Fibroblast of skin of scalp (primary cell): ENCODE results near the gene PFKFB2. TPM values are rescaled to one million over a fixed set of nuclear protein-coding genes. Genes with fewer than 3 reads are reported as not detected.

Experiments used
- DNase-seq: peaks from one replicate; pipeline ENCODE4 v3.0.0-alpha.2; 2013
- polyA plus RNA-seq, 2 experiments: library from polyadenylated mRNA; unstranded; fragments of 120-200 nt; gene quantifications; one replicate each; pipeline ENCODE4 v1.2.1, GENCODE V29; 2013; ENCODE audit not compliant: insufficient read length in 2 of 2

Gene PFKFB2
- polyA plus RNA-seq (2013, experiment 1 of 2; ENCODE audit: insufficient read length), result 2.8 TPM
- polyA plus RNA-seq (2013, experiment 2 of 2; ENCODE audit: insufficient read length), result 3.2 TPM

DNA sequence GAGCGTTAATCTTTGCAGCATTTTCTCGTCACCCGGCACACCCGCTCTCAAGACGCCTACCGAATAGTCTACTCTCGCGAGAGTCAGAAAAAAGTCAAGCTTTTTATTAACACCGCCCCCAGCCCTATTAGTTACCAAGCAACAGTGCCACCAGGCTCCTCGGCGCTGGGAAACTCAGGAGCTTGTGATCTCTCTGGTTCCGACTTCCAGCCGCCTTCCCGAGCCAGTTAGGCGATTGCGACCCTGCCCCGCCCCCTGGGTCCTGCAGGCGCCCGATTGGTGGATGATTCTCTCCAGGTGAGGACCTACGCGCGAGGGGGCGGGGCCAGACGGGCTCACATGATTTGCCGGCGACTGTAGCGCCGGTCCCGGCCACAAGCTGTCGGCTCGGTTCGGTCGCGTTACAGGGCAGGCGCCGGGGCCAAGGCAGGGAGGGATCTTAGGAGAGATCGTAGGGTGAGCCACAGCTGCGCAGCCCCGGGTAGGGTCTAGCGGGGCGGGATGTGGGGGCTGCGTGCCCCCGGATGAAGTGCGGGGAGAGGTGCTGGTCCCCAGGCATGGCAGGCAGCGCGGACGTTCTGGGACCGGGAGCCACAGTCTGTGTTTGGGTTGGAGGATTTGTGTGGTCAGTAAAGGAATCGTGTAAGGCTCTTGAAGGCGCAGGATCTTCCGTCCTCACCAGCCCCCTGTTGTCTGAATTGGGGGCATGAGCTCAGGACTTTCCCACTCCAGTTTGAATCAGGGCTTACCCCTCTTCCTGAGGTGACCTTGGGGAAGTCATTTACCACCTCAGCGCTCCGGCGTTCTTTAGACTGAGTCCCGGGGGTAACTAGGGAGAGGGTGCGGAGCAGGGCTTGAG is at the start of gene PFKFB2:
Gene PFKFB2, plus strand, starts transcription at position 365 of the 859 bp plus-strand sequence. CDS start 1,443 bp downstream, outside the sequence.
- DNase-seq, result peak; percentile 92

DNA sequence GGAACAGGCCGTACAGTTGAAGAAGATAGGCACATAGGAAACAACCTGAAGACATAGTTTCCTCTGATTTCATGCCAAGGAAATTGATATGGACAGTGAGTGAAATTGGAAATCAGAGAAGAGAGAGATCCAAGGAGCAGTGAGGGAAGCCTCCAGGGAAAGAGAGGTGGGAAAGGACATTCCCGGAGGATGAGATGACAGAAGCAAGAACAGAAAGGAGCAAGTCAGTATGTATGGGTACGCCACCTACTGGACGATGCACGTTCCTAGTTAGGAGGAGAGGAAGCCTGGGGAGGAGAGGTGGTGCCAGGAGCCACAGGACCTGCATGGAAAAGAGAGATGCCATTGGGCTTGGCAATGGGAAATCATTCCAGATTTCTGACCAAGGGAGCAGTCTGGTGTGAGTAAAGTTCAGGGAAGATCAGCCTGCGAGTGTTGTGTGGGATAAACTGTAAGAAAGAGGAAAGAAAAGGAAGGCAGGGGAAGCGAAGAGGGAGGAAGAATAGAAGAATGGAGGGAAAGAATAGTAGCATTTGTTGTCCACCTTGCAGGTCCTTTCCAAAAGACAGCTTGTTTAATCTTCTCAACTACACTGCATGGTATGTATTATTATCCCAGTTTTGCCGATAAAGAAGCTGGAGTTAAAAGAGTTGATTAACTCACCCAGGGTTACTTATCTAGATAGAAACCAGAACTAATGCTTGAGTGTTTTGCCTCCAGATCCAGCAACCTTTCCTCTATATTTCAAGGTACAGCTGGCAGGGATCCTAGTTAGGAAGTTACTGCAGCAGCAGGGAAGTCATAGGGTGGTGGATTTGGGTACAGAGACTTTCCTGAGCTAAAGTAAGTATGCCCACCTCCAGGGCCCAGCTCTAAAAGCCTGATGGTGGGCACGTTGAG is 47.9 kb upstream of the PFKFB2 start:
- peak; percentile 77 for DNase-seq

DNA sequence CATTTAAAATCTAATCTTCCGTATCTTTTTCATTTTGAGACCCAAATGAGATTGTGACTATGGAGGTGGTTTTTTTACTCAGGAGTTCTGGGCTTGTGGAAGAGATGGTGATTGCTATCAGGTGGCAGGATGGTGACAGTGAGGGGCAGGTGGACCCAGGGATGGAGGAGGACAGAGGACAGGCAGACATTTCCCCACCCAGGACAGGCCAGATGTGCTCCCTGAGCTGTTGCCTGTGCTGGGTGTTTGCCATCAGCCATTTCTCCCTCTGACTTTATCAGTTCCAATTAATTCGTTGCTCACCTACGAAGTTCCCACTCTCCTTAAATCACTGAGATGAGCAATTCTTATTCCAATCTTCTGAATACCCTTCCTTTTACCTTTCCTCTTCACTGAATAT is 47.0 kb upstream of the PFKFB2 start:
- DNase-seq, result no peak

DNA sequence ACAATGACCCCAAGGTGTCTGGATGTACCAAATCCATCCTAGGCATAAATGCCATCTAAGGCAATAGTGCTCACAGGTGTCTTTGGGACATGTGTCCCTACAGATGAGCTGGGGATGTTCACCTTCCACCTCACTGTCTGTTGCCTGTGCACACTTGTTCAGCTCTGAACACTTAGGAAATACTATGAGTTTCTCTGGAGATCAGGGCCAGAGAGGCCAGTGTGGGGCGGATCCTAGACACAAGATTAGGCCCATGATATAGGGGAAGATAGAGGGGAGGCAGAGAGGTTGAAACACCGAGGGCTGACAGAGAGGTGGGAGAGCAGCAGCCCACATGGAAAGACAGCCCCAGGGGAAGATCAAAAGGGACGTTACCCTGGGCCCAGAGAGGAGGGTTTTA is 46.2 kb upstream of the PFKFB2 start:
- no peak for DNase-seq

DNA sequence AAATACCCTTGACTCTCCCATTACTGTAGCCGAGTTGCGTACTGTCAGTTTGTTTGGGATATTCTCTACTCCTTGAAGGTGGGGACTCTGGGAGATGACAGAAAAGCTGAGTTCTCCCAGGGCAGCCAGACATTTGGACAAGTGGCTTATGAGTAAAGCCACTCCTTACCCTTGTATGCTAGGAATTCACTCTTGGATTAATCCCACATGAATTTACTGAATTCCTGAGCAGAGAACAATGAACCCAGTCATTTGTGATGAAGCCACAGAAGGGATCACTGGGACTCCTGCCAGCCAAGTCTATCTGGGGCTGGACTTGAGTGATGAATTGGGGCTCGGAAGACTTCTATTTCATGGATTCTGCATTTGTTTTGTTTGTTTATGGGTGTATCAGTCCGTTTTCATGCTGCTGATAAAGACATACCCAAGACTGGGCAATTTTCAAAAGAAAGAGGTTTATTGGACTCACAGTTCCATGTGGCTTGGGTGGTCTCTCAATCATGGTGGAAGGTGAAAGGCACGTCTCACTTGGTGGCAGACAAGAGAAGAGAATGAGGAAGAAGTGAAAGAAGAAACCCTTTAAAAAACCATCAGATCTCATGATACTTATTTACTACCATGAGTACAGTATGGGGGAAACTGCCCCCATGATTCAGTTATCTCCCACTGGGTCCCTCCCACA is 45.6 kb upstream of the PFKFB2 start:
- DNase-seq, result peak; percentile 96

DNA sequence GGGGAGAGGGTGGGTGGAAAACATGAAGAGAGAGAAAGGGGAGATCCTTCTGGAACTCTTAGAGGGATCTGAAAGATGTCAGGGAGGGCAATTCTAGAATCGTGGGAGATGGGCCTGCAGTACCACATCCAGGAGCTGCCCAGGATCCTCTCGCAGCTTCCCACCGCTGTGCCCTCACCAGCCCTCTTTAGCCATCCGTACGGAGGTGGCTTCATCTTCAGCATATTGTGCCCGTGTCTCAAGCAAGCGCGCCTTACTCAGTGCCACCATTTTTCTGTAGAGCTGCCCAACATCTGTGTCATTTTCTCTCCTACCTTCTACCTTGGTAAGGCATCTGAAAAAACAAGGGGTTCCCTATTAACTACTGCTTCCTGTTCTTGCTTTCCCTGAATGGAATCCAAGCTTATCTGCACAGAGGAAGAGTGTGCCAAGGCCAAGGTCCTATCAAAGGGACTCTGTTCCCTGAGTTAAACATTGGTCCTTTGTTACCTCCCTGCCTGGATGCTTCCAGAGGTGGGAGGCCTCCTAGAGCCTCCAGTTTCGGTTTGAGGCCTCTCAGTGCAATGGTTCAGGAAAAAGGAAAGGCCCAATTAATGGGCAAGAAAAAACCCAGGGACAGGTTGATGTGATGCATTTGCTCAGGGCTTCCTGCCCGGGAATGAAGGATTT is 43.8 kb upstream of the PFKFB2 start:
- no peak for DNase-seq

DNA sequence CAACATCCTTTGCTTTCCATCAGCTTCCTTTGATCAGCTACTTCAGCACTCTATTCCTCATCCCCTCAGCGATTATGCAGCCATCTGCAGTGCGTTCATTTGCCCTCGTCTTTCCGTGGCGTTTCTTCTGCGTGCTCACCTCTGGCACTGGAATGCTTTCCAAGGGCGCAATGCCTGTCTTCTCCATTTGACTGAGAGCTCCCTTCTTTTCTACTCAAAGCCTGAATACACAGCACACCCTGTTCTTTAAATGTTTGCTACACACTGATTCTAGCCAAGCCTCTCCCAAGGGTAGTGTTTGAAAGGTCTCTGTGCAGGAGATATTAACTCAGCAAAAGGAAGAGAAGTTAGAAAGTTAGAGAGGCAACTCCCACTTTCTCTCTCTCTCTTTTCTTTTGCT is 43.1 kb upstream of the PFKFB2 start:
- no peak for DNase-seq

DNA sequence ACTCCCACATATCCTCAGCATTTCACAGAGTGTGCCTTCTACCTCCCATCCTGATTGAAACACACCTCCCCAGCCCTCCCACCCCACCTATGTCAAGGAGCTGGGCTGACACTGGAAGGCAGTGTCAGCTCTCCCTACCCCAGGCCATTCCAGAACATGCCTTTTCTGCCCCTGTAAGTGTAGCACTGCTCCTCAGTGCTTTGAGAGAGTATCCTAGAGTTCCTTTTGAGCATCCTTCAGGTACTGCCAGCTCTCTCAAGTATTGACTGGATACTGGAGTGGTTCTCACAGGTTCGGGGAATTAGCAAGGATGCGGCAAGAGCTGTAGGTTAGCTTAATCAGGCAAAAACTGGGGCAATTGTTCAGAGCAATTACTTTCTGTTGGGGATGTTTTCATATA is 42.3 kb upstream of the PFKFB2 start:
- no peak for DNase-seq

DNA sequence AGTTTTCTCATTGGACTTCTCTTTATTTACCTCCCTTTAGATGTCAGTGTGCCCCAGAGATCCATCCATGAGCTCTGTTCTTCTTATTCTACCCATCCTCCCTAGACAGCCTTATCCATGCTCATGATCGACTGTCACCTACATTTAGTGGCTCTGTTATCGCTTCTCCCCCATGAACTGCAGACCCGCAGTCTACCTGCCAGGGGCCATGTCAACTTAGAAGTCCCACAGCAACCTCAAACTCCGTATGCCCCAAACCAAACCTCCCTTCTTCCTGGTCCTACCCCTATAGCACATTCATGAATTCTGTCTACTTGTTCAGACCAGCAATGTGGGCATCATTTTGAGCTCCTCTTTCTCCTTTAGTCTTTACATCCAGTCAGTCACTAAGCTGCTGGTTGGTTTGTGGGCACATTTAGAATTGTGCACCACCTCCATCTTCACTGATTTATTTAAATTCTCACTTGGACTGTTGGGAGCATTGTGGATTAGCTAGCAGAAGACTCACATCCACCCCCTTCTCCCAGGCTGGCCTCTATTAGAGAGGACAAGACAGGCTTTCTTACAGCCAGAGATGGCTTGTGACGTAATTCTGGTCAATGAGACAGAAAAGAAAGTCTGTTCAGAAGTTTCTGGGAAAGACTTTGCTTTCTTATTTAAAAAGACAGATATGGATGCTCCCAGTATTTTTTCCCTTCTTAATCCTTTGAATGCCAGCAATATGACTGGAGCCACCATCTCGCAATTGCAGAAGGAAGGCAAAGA is 39.6 kb upstream of the PFKFB2 start:
- DNase-seq, result no peak

DNA sequence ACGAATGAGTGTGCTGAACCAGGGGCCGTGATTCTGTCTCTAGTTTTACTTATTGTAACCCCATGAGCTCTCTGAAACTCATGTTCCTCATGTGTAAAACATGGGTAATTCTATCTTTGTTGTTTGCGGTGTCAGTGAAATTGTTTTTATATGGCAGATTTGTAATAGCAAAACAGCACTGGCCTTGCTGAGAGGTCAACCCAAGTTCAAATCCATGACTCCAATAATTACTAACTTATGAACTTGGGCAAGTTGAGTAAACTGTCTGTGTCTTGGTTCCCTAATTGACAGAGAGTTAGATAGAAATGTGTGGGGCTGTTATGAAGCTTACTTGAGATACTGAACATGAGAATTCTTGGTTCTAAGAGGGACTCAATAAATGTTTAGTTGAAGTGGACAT is 38.3 kb upstream of the PFKFB2 start:
- no peak for DNase-seq

DNA sequence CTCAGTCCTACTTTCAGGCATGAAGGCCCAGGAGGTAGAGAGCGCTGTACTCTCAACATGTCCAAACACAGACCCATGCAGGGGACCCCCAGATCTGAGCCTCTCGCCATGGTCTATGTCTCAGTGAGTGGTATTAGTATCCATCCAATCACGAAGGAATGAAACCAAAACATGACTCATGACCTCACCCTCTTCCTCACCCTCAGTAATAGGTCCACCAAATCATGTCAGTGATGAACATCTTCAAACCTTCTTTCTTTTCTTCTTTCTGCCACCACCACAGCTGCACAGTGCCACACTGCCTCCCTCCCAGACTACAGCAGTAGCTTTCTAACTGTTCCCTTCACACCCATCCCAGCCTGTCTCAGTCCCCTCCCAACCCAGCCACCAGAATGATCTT is 37.3 kb upstream of the PFKFB2 start:
- DNase-seq, result no peak

DNA sequence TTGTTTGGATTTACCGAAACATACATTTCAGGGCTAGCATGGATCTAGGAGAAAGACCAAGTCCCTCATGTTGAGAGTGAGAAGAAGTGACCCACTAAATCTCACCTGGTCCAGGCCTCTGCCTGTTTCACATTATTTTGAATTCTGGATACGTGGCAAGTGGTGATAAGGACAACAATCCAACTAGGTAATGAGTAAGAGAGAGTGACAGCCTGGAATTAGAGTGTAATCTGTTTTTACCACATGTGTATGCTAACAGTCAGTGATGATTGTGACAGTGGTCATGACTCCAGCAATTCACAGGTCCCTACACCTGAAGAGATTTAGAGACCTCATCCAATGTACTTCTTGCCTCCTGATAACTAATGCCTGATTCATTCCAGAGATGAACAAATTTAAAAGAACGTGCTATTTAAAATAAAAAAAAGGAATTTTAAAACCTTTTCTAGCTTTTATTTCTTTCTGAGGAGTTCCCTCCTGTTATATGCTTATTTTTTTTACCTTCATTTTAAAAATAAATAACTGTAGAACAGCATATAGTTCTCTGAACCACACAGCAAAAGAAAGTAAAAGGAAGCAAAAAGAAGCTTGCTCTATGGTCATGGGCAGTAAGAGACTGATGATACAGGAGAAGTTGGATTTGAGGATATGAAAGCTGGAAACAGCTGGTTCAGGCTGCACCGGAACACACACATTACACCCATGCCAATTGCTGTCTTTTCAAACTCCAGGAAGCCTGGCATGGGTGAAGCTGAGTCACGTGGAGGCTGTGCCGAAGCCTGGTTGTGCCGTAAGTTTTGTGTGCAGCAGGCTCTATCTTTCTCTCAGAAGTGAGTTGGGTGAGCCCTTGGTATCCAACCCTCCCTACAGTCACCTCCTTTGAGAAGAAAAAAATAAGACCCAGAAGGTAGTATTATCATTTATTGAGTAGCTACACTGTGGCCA is 35.2 kb upstream of the PFKFB2 start:
- DNase-seq, result no peak

DNA sequence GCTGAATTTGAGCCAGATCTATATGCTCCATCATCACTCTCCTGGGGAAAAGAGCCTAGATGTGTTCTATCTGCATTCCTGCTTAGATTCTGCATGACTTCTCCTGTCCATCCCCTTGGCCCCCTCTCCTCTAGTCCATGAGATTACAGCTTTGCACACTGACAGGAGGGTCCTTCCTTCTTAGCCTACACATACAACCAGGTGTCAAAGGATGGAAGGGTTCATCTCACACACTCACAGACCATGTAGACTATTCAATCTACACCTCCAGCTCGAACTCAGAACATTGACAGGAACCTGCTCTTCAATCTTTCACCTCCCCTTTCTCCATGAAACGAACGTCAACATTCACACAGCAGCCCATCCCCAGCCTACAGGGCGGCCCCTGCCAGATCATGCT is 34.4 kb upstream of the PFKFB2 start:
- no peak for DNase-seq

DNA sequence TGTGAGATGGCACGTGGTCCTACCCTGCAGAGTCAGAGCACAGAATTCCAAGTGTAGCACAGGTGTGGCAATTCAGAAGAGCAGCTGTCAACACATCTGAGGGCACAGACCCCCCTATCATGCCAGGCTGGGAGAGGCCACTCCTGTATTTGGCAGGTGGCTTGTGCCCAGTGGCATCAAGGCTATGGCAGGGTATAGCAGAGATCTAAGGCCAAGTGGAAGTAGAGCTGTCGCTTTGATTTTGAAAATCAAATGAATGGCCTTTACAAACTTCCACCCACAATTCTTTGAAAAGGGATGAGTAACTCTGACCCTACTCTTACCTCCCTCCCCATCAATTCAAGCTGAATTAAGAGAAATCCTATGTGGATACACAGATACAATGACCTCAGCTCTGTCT is 33.9 kb upstream of the PFKFB2 start:
- DNase-seq, result no peak

DNA sequence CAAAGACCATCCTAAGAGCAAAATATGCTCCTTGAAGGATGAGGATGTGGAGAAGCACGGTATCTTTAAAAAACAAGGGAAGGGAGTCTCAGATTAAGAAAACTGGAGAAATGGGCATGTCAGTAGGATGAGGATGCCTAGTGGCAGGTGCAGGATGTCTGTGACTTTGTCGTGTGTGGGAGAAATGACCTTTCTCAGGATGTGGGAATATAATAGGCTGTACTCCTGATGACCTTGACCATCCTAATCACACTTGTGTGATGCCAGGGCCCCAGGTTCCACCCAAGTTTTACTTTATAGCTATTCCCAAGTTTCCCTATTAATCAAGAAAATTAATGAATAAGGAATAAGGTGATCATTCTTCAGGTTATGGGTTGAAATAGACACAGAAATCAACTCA is 33.4 kb upstream of the PFKFB2 start:
- no peak for DNase-seq

DNA sequence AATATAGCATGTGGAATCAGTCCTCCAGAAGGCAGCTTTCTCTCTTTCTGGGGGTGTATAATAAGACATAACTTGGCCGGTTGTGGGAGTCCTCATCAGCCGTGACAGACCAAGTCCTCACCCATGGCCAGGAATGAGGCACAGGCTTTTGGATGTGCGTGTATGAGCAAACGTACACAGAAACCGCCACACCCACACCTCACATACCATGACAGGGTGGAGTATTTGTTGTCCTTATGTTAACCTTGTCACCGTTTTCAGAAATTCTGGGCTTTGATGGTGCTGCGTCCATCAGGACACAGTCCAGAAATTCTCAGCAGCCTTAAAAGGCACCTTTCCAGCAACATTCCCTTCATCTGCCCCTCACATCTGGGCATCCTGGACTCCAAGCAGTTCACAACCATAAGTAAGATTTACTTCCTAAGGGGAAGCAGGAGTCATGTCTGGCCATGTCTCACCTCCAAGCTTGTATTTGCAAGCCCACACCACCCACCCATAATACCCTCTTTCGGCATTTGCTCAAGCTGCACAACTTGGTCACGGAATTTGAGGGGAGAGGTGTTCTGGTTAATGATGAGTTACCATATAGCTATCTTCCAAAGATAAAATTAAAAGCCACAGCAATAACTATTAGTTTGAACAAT is 32.9 kb upstream of the PFKFB2 start:
- DNase-seq, result no peak

DNA sequence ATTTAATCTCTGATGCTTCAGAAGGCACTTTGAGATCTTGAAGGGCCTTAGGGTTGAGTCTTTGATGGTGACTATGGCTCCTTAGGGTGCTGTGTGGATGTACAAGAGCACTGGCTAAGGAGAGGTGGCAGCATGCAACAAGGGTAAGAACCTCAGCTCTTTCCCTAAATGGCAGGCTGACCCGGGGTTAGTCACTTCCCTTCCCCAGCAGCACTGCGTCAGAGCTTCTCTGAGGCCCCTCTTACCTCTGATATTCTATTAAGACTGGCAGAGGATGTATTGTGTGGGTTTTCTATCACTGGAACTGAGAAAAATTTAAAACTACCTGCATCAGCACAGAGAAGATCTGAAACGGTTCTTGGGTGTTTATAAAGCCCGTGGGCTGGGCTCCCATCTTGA is 32.4 kb upstream of the PFKFB2 start:
- DNase-seq, result no peak

DNA sequence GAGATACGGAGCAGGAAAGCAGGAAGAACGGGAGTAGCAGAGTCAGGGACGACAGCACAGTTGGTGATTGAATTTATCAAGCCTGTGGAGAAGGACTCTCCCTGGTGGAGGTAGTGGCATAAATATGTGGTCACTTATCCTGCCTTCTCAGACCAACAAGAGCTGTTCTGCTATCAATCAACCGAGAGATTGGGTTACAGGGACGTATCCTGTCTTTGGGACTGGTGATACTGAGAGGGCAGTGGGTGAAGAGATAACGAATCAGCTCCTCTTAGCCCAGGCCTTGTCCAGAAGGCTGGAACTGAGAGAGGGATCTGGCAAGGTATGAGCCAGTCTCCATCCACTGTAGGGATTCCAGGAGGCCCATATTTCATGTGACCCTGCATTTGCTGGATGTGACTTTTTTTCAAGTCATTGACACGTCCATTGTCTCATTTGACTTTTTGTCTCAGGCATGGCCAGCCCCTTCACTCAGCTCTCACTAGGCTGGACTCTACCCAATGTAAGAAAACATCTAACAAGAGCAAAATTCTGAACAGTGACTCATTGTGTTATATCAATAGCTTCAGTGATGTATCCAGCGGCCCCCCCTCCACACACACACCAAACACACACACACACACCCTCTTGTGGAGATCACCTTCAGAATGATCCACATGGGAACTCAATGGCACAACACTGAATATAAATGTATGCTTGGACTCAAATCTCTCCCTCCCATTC is 31.8 kb upstream of the PFKFB2 start:
- DNase-seq, result peak; percentile 46
